B cell (primary cell): ENCODE data around the gene LRRC26.

Experiments used
- EZH2 ChIP-seq: IDR thresholded peaks from 2 replicates; pipeline ENCODE4 v1.6.1; 2012; ENCODE audit warnings: borderline replicate concordance, low read depth, mild to moderate bottlenecking, moderate library complexity, low read length; ENCODE audit not compliant: insufficient read depth, poor library complexity, severe bottlenecking
- TF ChIP-seq, protein P1 (sequence below): fragments of 200-600 bp; IDR thresholded peaks from one replicate; pipeline ENCODE4 v1.8.0; 2022; ENCODE audit warnings: antibody characterized with exemption, mild to moderate bottlenecking

DNA sequence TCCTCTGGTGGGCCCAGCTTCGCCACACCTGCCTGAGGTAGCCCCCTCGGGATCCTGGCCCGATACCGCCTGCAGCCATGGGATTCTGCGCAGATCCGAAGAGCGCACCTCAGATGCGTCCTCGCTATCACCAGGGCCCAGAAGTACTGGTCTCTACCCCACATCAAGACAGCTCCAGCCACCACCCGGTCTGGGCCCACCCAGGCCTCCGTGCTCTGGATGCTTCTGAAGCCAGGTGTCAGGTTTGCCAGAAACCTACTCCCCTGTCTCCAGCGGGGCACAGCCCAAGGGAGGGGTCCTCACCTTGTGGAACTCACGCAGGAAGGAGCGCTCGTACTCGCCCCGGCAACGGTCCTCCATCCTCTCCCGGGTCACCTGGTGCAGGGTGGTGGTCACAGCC, 16.1 kb upstream of the LRRC26 start:
- TF ChIP-seq, protein P1, sequence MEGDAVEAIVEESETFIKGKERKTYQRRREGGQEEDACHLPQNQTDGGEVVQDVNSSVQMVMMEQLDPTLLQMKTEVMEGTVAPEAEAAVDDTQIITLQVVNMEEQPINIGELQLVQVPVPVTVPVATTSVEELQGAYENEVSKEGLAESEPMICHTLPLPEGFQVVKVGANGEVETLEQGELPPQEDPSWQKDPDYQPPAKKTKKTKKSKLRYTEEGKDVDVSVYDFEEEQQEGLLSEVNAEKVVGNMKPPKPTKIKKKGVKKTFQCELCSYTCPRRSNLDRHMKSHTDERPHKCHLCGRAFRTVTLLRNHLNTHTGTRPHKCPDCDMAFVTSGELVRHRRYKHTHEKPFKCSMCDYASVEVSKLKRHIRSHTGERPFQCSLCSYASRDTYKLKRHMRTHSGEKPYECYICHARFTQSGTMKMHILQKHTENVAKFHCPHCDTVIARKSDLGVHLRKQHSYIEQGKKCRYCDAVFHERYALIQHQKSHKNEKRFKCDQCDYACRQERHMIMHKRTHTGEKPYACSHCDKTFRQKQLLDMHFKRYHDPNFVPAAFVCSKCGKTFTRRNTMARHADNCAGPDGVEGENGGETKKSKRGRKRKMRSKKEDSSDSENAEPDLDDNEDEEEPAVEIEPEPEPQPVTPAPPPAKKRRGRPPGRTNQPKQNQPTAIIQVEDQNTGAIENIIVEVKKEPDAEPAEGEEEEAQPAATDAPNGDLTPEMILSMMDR, result no peak
- no peak for TF ChIP-seq EZH2
